Activated T-cell treated with anti-CD3 and anti-CD28 coated beads, Interleukin-2, amount 50 U/mL, for 4 hours (primary cell): ENCODE results near the gene HINT1. TPM values are rescaled to one million over a fixed set of nuclear protein-coding genes. Genes with fewer than 3 reads are reported as not detected.
"Not testable (repeated sequence)": the region's sequence is repeated elsewhere in the genome, so short reads cannot be mapped to it uniquely, and the experiment has no call there.

Experiments used
- ATAC-seq, 2 donors: fragments of 200-7000 bp; cut with Tn5 transposase; one replicate each; pipeline ENCODE4 v1.10.0; 2021
- DNase-seq: peaks from one replicate; pipeline ENCODE4 v3.0.0-alpha.2; 2020
- H3K27me3 Mint-ChIP-seq: one replicate; pipeline ENCODE4 v1.8.0; 2021; ENCODE audit warnings: low read depth, mixed read lengths
- H3K36me3 Mint-ChIP-seq: one replicate; pipeline ENCODE4 v1.8.0; 2022; ENCODE audit warnings: mixed read lengths; ENCODE audit not compliant: insufficient read depth
- H3K4me1 Mint-ChIP-seq: one replicate; pipeline ENCODE4 v1.8.0; 2021; ENCODE audit warnings: low read depth, mixed read lengths
- H3K4me3 Mint-ChIP-seq: one replicate; pipeline ENCODE4 v1.8.0; 2021; ENCODE audit warnings: mild to moderate bottlenecking, moderate library complexity, mixed read lengths
- H3K9me3 Mint-ChIP-seq: one replicate; pipeline ENCODE4 v1.8.0; 2021; ENCODE audit warnings: mixed read lengths
- total RNA-seq, 3 donors: library from RNA; stranded (reverse); gene quantifications; one replicate each; pipeline ENCODE4 v1.2.1, GENCODE V29; 2021

Gene HINT1
- total RNA-seq, 3 donors from 2014 or later = 291 to 326 (median 308) TPM

- Mint-ChIP-seq H3K9me3 (no peaks in the 10 kb centered on the region), H3K4me1 (peaks cover 35% of the 10 kb centered on the region), H3K36me3 (peaks cover 41% of the 10 kb centered on the region), H3K4me3 (no peak overlapping the region), H3K27me3 (no peaks in the 10 kb centered on the region)
- DNase-seq (no peak), ATAC-seq (no peak)
Observed at GRCh38 chr5:131156957-131157356, 8.1 kb downstream of the HINT1 start.

- Mint-ChIP-seq H3K9me3 (no peaks in the 10 kb centered on the region), H3K36me3 (peaks cover 36% of the 10 kb centered on the region), H3K4me3 (no peak overlapping the region), H3K27me3 (no peaks in the 10 kb centered on the region), H3K4me1 (peaks cover 31% of the 10 kb centered on the region)
- DNase-seq = no peak
- ATAC-seq = no peak
Observed at GRCh38 chr5:131156385-131156784, 8.7 kb downstream of the HINT1 start.

- peaks cover 5% of the 10 kb centered on the region for H3K4me1 Mint-ChIP-seq
- DNase-seq (no peak), ATAC-seq (no peak)
- H3K27me3 Mint-ChIP-seq = no peaks in the 10 kb centered on the region
- H3K4me3 Mint-ChIP-seq = no peak overlapping the region
- no peaks in the 10 kb centered on the region for H3K9me3 Mint-ChIP-seq
- H3K36me3 Mint-ChIP-seq = peaks cover 6% of the 10 kb centered on the region
Observed at GRCh38 chr5:131151216-131151615, 13.8 kb downstream of the HINT1 start.

GRCh38 chr5:131150408-131150807, 14.6 kb downstream of the HINT1 start:
- H3K36me3 Mint-ChIP-seq = no peaks in the 10 kb centered on the region
- ATAC-seq = no peak

GRCh38 chr5:131148835-131149234, 16.2 kb downstream of the HINT1 start:
- no peaks in the 10 kb centered on the region for H3K4me1 Mint-ChIP-seq
- no peaks in the 10 kb centered on the region for H3K27me3 Mint-ChIP-seq
- H3K9me3 Mint-ChIP-seq = no peaks in the 10 kb centered on the region
- H3K4me3 Mint-ChIP-seq = no peak overlapping the region
- ATAC-seq (no peak), DNase-seq (no peak)
- H3K36me3 Mint-ChIP-seq = no peaks in the 10 kb centered on the region

More at GRCh38 chr5:131150408-131150807, 14.6 kb downstream of the HINT1 start:
- Mint-ChIP-seq H3K4me1 (peaks cover 2% of the 10 kb centered on the region), H3K27me3 (no peaks in the 10 kb centered on the region), H3K4me3 (no peak overlapping the region), H3K9me3 (no peaks in the 10 kb centered on the region)
- no peak for DNase-seq

GRCh38 chr5:131147258-131147657, 17.8 kb downstream of the HINT1 start:
- Mint-ChIP-seq H3K4me3 (no peak overlapping the region), H3K4me1 (no peaks in the 10 kb centered on the region), H3K27me3 (no peaks in the 10 kb centered on the region), H3K36me3 (no peaks in the 10 kb centered on the region), H3K9me3 (no peaks in the 10 kb centered on the region)
- DNase-seq = no peak
- ATAC-seq = no peak

GRCh38 chr5:131142970-131143617, 22.0 kb downstream of the HINT1 start:
- ATAC-seq (no peak), DNase-seq (no peak)
- Mint-ChIP-seq H3K9me3 (peaks cover 3% of the 10 kb centered on the region), H3K4me3 (no peak overlapping the region), H3K27me3 (no peaks in the 10 kb centered on the region), H3K4me1 (peaks cover 10% of the 10 kb centered on the region), H3K36me3 (no peaks in the 10 kb centered on the region)

- no peak overlapping the region for H3K4me3 Mint-ChIP-seq
- H3K9me3 Mint-ChIP-seq = peaks cover 14% of the 10 kb centered on the region
- DNase-seq (no peak), ATAC-seq (no peak)
- no peaks in the 10 kb centered on the region for H3K27me3 Mint-ChIP-seq
- H3K4me1 Mint-ChIP-seq = peaks cover 23% of the 10 kb centered on the region
- H3K36me3 Mint-ChIP-seq = peaks cover 5% of the 10 kb centered on the region
Observed at GRCh38 chr5:131139321-131139720, 25.7 kb downstream of the HINT1 start.

GRCh38 chr5:131138406-131138805, 26.6 kb downstream of the HINT1 start:
- H3K36me3 Mint-ChIP-seq = not testable (repeated sequence)

GRCh38 chr5:131133091-131133490, 32.0 kb downstream of the HINT1 start:
- H3K27me3 Mint-ChIP-seq, ATAC-seq, H3K4me3 Mint-ChIP-seq, DNase-seq, H3K36me3 Mint-ChIP-seq: not testable (repeated sequence)
- Mint-ChIP-seq H3K9me3 (peaks cover 15% of the 10 kb centered on the region), H3K4me1 (peaks cover 13% of the 10 kb centered on the region)

More at GRCh38 chr5:131138406-131138805, 26.6 kb downstream of the HINT1 start:
- DNase-seq, H3K27me3 Mint-ChIP-seq, ATAC-seq: not testable (repeated sequence)
- Mint-ChIP-seq H3K4me1 (peaks cover 23% of the 10 kb centered on the region), H3K4me3 (peak overlapping the region; percentile 13), H3K9me3 (peaks cover 14% of the 10 kb centered on the region)

GRCh38 chr5:131129306-131129705, 35.8 kb downstream of the HINT1 start:
- Mint-ChIP-seq H3K4me3 (no peak overlapping the region), H3K27me3 (no peaks in the 10 kb centered on the region), H3K36me3 (no peaks in the 10 kb centered on the region), H3K9me3 (peaks cover 9% of the 10 kb centered on the region), H3K4me1 (no peaks in the 10 kb centered on the region)
- ATAC-seq (no peak), DNase-seq (no peak)

- not testable (repeated sequence) for H3K4me1 Mint-ChIP-seq, H3K9me3 Mint-ChIP-seq, H3K27me3 Mint-ChIP-seq, DNase-seq, H3K36me3 Mint-ChIP-seq, ATAC-seq, H3K4me3 Mint-ChIP-seq
Observed at GRCh38 chr5:131127244-131127643, 37.8 kb downstream of the HINT1 start.

GRCh38 chr5:131114754-131115153, 50.3 kb downstream of the HINT1 start:
- Mint-ChIP-seq H3K27me3 (peaks cover 2% of the 10 kb centered on the region), H3K9me3 (no peaks in the 10 kb centered on the region), H3K36me3 (no peaks in the 10 kb centered on the region), H3K4me3 (no peak overlapping the region), H3K4me1 (peaks cover 1% of the 10 kb centered on the region)
- ATAC-seq (no peak), DNase-seq (no peak)

GRCh38 chr5:131112424-131112823, 52.6 kb downstream of the HINT1 start:
- peaks cover 4% of the 10 kb centered on the region for H3K4me1 Mint-ChIP-seq
- no peaks in the 10 kb centered on the region for H3K36me3 Mint-ChIP-seq
- no peak overlapping the region for H3K4me3 Mint-ChIP-seq
- no peaks in the 10 kb centered on the region for H3K9me3 Mint-ChIP-seq
- DNase-seq (no peak), ATAC-seq (no peak)
- H3K27me3 Mint-ChIP-seq = peaks cover 2% of the 10 kb centered on the region

GRCh38 chr5:131110256-131110594, 54.8 kb downstream of the HINT1 start:
- H3K27me3 Mint-ChIP-seq = peaks cover 2% of the 10 kb centered on the region
- peaks cover 5% of the 10 kb centered on the region for H3K4me1 Mint-ChIP-seq
- no peak for DNase-seq
- no peak overlapping the region for H3K4me3 Mint-ChIP-seq
- H3K36me3 Mint-ChIP-seq = no peaks in the 10 kb centered on the region
- H3K9me3 Mint-ChIP-seq = no peaks in the 10 kb centered on the region
- no peak for ATAC-seq
